M059J (cell line): Measurements from ENCODE around the gene GPSM1. TPM values are rescaled to one million over a fixed set of nuclear protein-coding genes. Genes with fewer than 3 reads are reported as not detected.

ENCODE experiments used
- DNase-seq: peaks from one replicate; pipeline ENCODE4 v3.0.0-alpha.2; 2012; ENCODE audit warnings: low read depth
- total RNA-seq: library from RNA; depleted of rRNA; stranded (reverse); fragments of >200 nt; shearing (Covaris generic); gene quantifications from 2 replicates; pipeline ENCODE4 v1.2.3, GENCODE V29; 2014

GPSM1 gene
- total RNA-seq, 1 experiment from 2014 or later = 12.5 TPM

GRCh38 chr9:136359774-136360718 lies 32.7 kb downstream of the GPSM1 start:
- DNase-seq = no peak

- no peak for DNase-seq
Observed at GRCh38 chr9:136361047-136361753, 33.9 kb downstream of the GPSM1 start.

- DNase-seq = no peak
Observed at GRCh38 chr9:136361754-136362449, 34.6 kb downstream of the GPSM1 start.

- DNase-seq = no peak
Observed at GRCh38 chr9:136362450-136362784, 35.1 kb downstream of the GPSM1 start.

GRCh38 chr9:136363106-136363948 lies 36.0 kb downstream of the GPSM1 start, which contains the start of gene DNLZ:
Gene DNLZ (minus strand): TSS chr9:136363744. CDS start chr9:136363714, 30 bp downstream.
- peak; percentile 91 for DNase-seq

- DNase-seq = no peak
Observed at GRCh38 chr9:136363949-136364748, 36.8 kb downstream of the GPSM1 start.

GRCh38 chr9:136364942-136365774 lies 37.8 kb downstream of the GPSM1 start:
- DNase-seq = no peak

- no peak for DNase-seq
Observed at GRCh38 chr9:136365775-136366222, 38.5 kb downstream of the GPSM1 start.

GRCh38 chr9:136366826-136367225 lies 39.5 kb downstream of the GPSM1 start:
- no peak for DNase-seq

GRCh38 chr9:136367296-136368145 lies 40.2 kb downstream of the GPSM1 start:
- no peak for DNase-seq

- no peak for DNase-seq
Observed at GRCh38 chr9:136368190-136368589, 40.9 kb downstream of the GPSM1 start.

GRCh38 chr9:136370037-136370436 lies 42.7 kb downstream of the GPSM1 start:
- no peak for DNase-seq

GRCh38 chr9:136370687-136371532 lies 43.6 kb downstream of the GPSM1 start:
- DNase-seq = peak; percentile 30

GRCh38 chr9:136371533-136371880 lies 44.2 kb downstream of the GPSM1 start:
- no peak for DNase-seq

- no peak for DNase-seq
Observed at GRCh38 chr9:136372006-136372405, 44.7 kb downstream of the GPSM1 start.

GRCh38 chr9:136372561-136373299 lies 45.4 kb downstream of the GPSM1 start:
- peak; percentile 50 for DNase-seq
